Activated T-cell treated with anti-CD3 and anti-CD28 coated beads, Interleukin-2, amount 50 U/mL, for 4 hours (primary cell): ENCODE results near the gene EIF4B. TPM values are rescaled to one million over a fixed set of nuclear protein-coding genes. Genes with fewer than 3 reads are reported as not detected.

Experiments
- ATAC-seq, 2 donors: fragments of 200-7000 bp; cut with Tn5 transposase; one replicate each; pipeline ENCODE4 v1.10.0; 2021
- DNase-seq: peaks from one replicate; pipeline ENCODE4 v3.0.0-alpha.2; 2020
- H3K27me3 Mint-ChIP-seq: one replicate; pipeline ENCODE4 v1.8.0; 2021; ENCODE audit warnings: low read depth, mixed read lengths
- H3K36me3 Mint-ChIP-seq: one replicate; pipeline ENCODE4 v1.8.0; 2022; ENCODE audit warnings: mixed read lengths; ENCODE audit not compliant: insufficient read depth
- H3K4me1 Mint-ChIP-seq: one replicate; pipeline ENCODE4 v1.8.0; 2021; ENCODE audit warnings: low read depth, mixed read lengths
- H3K4me3 Mint-ChIP-seq: one replicate; pipeline ENCODE4 v1.8.0; 2021; ENCODE audit warnings: mild to moderate bottlenecking, moderate library complexity, mixed read lengths
- H3K9me3 Mint-ChIP-seq: one replicate; pipeline ENCODE4 v1.8.0; 2021; ENCODE audit warnings: mixed read lengths
- total RNA-seq, 3 donors: library from RNA; stranded (reverse); gene quantifications; one replicate each; pipeline ENCODE4 v1.2.1, GENCODE V29; 2021

EIF4B gene
- total RNA-seq, 3 donors from 2014 or later: 617 to 659 (median 632) TPM

DNA sequence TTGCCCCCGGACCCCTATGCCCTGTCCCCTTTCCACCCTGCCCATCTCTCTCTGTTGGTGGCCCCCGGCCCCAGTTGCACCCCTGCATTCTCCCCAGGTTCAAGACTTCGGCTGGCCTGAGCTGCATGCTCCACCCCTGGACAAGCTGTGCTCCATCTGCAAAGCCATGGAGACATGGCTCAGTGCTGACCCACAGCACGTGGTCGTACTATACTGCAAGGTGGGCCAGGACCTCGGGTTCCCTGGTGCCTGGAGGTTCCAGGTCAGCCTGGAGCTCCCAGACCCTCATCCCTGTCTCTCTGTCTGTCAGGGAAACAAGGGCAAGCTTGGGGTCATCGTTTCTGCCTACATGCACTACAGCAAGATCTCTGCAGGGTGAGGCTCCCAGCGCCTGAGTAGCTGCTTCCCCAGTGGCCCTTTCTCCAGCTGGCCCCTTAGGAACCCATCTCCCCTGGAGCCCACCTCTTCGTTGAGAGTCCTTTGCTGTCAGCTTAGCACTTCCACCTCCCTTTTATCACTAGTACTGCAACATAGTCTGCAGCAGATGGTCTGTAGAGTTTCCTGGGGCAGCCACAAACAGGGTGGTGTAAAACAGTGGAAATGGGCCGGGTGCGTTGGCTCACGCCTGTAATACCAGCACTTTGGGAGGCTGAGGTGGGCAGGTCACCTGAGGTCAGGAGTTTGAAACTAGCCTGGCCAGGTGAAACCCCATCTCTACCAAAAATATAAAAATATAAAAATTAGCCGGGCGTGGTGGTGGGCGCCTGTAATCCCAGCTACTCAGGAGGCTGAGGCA is 49.4 kb downstream of the EIF4B start:
- H3K4me3 Mint-ChIP-seq: peak overlapping the region; percentile 59
- ATAC-seq (no peak), DNase-seq (no peak)
- peaks cover 10% of the 10 kb centered on the region for H3K4me1 Mint-ChIP-seq
- no peaks in the 10 kb centered on the region for H3K9me3 Mint-ChIP-seq
- no peaks in the 10 kb centered on the region for H3K27me3 Mint-ChIP-seq
- no peaks in the 10 kb centered on the region for H3K36me3 Mint-ChIP-seq

DNA sequence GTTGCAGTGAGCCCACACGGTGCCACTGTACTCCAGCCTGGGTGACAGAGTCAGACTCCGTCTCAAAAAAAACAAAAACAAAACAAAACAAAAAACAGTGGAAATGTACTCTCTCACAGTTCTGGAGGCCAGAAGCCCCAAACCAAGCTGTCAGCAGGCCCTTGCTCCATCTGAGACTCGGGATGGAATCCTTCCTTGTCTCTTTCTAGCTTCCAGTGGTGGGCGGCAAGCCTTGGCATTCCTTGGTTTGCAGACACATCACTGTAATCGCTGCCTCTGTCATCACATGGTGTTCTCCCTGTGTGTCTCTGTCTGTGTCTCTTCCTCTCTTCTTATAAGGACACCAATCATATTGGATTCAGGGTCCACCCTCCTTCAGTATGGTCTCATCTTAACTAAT is 50.0 kb downstream of the EIF4B start:
- no peak overlapping the region for H3K4me3 Mint-ChIP-seq
- H3K9me3 Mint-ChIP-seq: no peaks in the 10 kb centered on the region
- no peak for ATAC-seq
- peaks cover 10% of the 10 kb centered on the region for H3K4me1 Mint-ChIP-seq
- no peak for DNase-seq
- H3K36me3 Mint-ChIP-seq: no peaks in the 10 kb centered on the region
- no peaks in the 10 kb centered on the region for H3K27me3 Mint-ChIP-seq

DNA sequence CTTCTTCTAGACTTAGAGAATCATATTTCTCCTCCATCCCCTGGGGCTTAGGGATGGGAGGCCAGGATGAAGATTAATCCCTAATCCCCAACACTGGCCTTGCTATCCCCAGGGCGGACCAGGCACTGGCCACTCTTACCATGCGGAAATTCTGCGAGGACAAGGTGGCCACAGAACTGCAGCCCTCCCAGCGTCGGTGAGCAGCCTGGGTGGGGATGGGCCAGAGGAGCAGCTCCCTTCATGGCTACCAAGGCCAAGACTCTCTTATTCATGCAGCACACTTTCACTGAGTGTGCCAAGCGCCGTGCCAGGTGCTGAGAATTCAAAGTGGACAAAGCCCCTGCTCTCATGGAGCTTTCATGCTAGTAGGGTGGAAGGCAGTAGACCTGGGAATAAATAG is 50.6 kb downstream of the EIF4B start:
- H3K36me3 Mint-ChIP-seq: no peaks in the 10 kb centered on the region
- H3K9me3 Mint-ChIP-seq: no peaks in the 10 kb centered on the region
- H3K4me1 Mint-ChIP-seq: peaks cover 10% of the 10 kb centered on the region
- no peak for ATAC-seq
- H3K4me3 Mint-ChIP-seq: no peak overlapping the region
- DNase-seq: no peak
- no peaks in the 10 kb centered on the region for H3K27me3 Mint-ChIP-seq

DNA sequence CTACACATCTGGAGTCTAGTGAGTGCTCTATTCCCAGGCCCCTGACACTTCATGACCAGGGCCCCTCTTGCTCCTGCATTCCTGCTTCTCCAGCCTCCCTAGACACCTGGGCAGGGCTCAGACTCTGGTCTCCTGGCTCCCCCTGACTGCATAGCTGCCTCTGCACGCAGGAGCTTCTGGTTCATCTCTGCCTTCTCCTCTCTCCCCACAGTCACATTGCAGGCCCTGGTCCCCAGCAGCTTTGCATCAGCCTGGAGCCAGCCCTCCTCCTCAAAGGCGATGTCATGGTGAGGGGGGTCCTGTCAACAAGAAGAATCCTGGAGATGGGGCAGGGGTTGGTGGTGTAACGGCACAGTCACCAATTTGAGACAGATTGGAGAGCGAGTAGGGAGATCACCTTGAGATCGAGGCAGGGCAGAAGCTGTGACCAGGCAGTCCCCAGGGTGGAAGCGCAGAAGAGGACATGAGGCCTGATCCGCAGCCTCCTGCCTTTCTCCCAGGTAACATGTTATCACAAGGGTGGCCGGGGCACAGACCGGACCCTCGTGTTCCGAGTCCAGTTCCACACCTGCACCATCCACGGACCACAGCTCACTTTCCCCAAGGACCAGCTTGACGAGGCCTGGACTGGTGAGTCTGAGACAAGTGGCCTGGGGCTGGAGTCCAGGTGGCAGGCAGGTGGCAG is 51.7 kb downstream of the EIF4B start:
- Mint-ChIP-seq H3K27me3 (no peaks in the 10 kb centered on the region), H3K36me3 (no peaks in the 10 kb centered on the region), H3K4me3 (no peak overlapping the region), H3K4me1 (peaks cover 10% of the 10 kb centered on the region), H3K9me3 (no peaks in the 10 kb centered on the region)
- DNase-seq: no peak
- ATAC-seq: no peak

DNA sequence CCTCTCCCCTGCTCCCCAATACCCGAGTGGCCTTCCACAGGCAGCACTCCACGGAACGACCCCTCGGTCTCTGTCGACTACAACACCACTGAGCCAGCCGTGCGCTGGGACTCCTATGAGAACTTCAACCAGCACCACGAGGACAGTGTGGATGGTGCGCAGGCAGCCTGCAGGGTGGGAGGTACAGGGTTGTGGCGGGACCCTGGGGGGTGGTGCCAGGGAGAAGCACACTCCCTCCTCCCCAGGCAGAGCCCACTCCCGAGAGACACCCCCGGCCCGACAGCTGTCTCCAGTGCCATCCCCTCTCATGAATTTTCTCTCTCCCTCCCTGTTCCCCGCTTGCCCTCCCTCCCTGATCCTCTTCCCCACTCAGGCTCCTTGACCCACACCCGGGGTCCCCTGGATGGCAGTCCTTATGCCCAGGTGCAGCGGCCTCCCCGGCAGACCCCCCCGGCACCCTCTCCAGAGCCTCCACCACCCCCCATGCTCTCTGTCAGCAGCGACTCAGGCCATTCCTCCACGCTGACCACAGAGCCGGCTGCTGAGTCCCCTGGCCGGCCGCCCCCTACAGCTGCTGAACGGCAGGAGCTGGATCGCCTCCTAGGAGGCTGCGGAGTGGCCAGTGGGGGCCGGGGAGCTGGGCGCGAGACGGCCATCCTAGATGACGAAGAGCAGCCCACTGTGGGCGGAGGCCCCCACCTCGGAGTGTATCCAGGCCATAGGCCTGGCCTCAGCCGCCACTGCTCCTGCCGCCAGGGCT is 52.6 kb downstream of the EIF4B start:
- Mint-ChIP-seq H3K4me3 (no peak overlapping the region), H3K9me3 (no peaks in the 10 kb centered on the region), H3K27me3 (no peaks in the 10 kb centered on the region)

DNA sequence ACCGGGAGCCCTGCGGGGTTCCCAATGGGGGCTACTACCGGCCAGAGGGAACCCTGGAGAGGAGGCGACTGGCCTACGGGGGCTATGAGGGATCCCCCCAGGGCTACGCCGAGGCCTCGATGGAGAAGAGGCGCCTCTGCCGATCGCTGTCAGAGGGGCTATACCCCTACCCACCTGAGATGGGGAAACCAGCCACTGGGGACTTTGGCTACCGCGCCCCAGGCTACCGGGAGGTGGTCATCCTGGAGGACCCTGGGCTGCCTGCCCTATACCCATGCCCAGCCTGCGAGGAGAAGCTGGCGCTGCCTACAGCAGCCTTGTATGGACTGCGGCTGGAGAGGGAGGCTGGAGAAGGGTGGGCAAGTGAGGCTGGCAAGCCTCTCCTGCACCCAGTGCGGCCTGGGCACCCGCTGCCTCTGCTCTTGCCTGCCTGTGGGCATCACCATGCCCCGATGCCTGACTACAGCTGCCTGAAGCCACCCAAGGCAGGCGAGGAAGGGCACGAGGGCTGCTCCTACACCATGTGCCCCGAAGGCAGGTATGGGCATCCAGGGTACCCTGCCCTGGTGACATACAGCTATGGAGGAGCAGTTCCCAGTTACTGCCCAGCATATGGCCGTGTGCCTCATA is 53.3 kb downstream of the EIF4B start:
- Mint-ChIP-seq H3K9me3 (no peaks in the 10 kb centered on the region), H3K4me3 (no peak overlapping the region), H3K27me3 (no peaks in the 10 kb centered on the region), H3K36me3 (peaks cover 2% of the 10 kb centered on the region), H3K4me1 (no peaks in the 10 kb centered on the region)
- DNase-seq: no peak
- no peak for ATAC-seq

More for the DNA sequence above, 52.6 kb downstream of the EIF4B start:
- Mint-ChIP-seq H3K4me1 (peaks cover 5% of the 10 kb centered on the region), H3K36me3 (no peaks in the 10 kb centered on the region)
- no peak for DNase-seq
- no peak for ATAC-seq

DNA sequence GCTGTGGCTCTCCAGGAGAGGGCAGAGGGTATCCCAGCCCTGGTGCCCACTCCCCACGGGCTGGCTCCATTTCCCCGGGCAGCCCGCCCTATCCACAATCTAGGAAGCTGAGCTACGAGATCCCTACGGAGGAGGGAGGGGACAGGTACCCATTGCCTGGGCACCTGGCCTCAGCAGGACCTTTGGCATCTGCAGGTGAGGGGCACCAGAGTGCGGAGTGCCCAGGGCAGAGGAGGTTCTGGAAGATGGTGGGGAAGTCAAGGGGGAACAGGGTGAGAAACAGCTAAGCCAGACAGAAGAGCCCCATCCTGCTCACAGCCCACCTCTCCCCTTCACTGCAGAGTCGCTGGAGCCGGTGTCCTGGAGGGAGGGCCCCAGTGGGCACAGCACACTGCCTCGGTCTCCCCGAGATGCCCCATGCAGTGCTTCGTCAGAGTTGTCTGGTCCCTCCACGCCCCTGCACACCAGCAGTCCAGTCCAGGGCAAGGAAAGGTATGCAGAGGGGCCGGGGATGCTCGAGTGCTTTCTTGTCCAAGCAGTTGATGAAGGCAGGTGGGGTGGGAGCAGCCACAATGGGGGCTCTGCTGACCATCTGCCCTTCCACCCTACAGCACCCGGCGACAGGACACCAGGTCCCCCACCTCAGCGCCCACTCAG is 53.9 kb downstream of the EIF4B start:
- Mint-ChIP-seq H3K9me3 (no peaks in the 10 kb centered on the region), H3K27me3 (no peaks in the 10 kb centered on the region), H3K4me1 (no peaks in the 10 kb centered on the region), H3K4me3 (no peak overlapping the region), H3K36me3 (peaks cover 6% of the 10 kb centered on the region)
- ATAC-seq (no peak), DNase-seq (no peak)

DNA sequence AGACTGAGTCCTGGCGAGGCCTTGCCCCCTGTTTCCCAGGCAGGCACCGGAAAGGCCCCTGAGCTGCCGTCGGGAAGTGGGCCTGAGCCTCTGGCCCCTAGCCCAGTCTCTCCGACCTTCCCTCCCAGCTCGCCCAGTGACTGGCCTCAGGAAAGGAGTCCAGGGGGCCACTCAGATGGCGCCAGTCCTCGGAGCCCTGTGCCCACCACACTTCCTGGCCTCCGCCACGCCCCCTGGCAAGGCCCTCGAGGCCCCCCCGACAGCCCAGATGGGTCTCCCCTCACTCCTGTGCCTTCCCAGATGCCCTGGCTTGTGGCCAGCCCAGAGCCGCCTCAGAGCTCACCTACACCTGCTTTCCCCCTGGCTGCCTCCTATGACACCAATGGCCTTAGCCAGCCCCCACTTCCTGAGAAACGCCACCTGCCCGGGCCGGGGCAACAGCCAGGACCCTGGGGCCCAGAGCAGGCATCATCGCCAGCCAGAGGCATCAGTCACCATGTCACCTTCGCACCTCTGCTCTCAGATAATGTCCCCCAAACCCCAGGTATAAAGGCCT is 54.5 kb downstream of the EIF4B start:
- ATAC-seq: no peak
- H3K27me3 Mint-ChIP-seq: no peaks in the 10 kb centered on the region
- no peaks in the 10 kb centered on the region for H3K9me3 Mint-ChIP-seq
- H3K36me3 Mint-ChIP-seq: peaks cover 7% of the 10 kb centered on the region
- no peak overlapping the region for H3K4me3 Mint-ChIP-seq
- no peak for DNase-seq
- H3K4me1 Mint-ChIP-seq: peaks cover under 1% of the 10 kb centered on the region

DNA sequence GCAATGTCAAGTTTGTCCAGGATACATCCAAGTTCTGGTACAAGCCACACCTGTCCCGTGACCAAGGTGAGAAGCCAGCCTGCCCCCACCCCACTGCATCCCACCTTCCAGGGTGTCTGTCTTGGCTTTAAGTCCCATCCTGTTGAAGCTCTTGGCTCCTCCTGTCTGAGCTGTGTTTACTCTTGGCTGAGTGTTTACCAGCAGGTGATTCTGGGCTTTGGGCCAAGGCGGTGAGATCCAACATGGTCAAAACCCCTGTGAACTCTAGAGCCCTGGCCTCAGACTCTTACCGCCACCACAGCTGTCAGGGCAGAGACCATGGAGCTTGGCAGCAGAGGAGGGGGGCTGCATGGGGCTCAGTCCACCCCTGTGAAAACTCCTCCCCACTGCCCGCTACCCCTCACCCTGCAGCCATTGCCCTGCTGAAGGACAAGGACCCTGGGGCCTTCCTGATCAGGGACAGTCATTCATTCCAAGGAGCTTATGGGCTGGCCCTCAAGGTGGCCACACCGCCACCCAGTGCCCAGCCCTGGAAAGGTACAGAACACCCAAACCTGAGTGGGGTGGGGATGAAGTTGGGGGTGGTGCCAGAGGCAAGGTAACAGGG is 55.3 kb downstream of the EIF4B start:
- ATAC-seq (no peak), DNase-seq (no peak)
- Mint-ChIP-seq H3K36me3 (peaks cover 10% of the 10 kb centered on the region), H3K9me3 (no peaks in the 10 kb centered on the region), H3K4me1 (peaks cover 5% of the 10 kb centered on the region), H3K27me3 (no peaks in the 10 kb centered on the region), H3K4me3 (no peak overlapping the region)

DNA sequence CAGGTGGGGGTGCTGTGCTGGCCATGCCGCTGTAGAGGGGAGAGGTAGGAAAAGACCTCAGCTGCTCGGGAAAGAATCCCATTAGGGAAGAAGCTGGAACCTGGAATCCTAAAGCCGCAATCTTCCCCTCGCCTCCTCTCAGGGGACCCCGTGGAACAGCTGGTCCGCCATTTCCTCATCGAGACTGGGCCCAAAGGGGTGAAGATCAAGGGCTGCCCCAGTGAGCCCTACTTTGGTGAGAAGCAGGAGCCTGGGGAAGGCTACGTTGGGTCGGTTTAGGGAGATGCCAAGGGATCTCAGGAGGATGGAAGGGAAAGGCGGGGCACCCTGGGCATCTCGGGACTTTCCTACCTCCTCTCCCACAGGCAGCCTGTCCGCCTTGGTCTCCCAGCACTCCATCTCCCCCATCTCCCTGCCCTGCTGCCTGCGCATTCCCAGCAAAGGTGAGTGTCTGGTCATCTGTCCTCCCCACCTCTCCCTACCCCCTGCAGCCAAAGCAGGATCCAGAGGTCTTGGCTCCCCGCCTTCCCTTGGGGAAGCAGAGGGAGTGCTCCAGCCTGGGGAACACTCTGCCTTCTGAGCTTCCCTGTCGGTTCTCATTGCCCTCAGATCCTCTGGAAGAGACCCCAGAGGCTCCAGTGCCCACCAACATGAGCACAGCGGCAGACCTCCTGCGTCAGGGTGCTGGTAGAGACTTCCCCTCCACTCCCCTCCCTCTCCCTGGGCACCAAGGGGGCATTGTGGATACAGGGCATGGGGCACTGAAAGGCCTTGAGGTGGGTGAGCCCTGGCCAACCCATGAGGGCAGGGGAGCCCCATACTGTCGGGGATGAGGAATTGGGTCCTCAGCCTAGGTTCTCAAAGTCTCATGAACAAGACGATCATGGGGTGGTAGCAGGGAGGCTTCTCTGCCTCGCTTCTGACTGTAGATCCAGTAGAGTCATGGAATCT is 56.0 kb downstream of the EIF4B start:
- Mint-ChIP-seq H3K36me3 (peaks cover 10% of the 10 kb centered on the region), H3K9me3 (no peaks in the 10 kb centered on the region), H3K4me3 (no peak overlapping the region), H3K4me1 (peaks cover 5% of the 10 kb centered on the region), H3K27me3 (no peaks in the 10 kb centered on the region)
- ATAC-seq (no peak), DNase-seq (no peak)

DNA sequence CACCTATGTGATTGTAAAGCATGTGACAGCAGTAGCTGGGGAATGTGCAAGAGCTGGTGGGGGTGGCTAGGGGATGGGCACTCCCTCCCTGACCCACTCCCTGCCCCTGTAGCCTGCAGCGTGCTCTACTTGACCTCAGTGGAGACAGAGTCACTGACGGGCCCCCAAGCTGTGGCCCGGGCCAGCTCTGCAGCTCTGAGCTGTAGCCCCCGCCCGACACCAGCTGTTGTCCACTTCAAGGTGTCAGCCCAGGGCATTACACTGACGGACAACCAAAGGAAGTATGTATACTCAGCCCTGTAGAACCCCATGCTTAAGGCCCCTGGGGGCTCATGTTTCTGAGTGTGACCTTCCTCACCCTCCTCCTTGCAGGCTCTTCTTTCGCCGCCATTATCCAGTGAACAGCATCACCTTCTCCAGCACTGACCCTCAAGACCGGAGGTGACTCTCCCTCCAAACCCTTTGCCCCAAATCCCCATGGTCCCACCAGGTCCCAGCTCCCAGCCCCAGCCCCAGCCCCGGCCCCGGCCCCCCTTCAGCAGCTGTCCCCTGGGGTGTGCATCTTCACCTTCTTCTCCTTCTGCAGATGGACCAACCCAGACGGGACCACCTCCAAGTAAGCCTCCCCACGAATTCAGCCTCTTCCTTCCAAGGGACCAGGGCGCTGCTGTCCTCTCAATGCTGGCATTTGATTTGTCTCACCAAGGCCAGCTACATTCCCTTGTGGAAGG is 56.9 kb downstream of the EIF4B start:
- no peaks in the 10 kb centered on the region for H3K9me3 Mint-ChIP-seq
- DNase-seq: no peak
- H3K36me3 Mint-ChIP-seq: peaks cover 11% of the 10 kb centered on the region
- no peaks in the 10 kb centered on the region for H3K27me3 Mint-ChIP-seq
- H3K4me3 Mint-ChIP-seq: no peak overlapping the region
- ATAC-seq: no peak
- peaks cover 5% of the 10 kb centered on the region for H3K4me1 Mint-ChIP-seq
